Osteocyte (in vitro differentiated cells): ENCODE data around the gene AGT. TPM values are rescaled to one million over a fixed set of nuclear protein-coding genes. Genes with fewer than 3 reads are reported as not detected.

Experiments used
- DNase-seq: peaks from one replicate; pipeline ENCODE4 v3.0.0; 2021; ENCODE audit warnings: mixed read lengths; ENCODE audit not compliant: unreplicated experiment; ENCODE audit errors: extremely low spot score
- H3K27ac Mint-ChIP-seq: one replicate; pipeline ENCODE4 v1.8.0; 2021; ENCODE audit warnings: mild to moderate bottlenecking, mixed read lengths; ENCODE audit not compliant: unreplicated experiment
- H3K27me3 Mint-ChIP-seq: one replicate; pipeline ENCODE4 v1.8.0; 2021; ENCODE audit warnings: mixed read lengths; ENCODE audit not compliant: unreplicated experiment
- H3K36me3 Mint-ChIP-seq: one replicate; pipeline ENCODE4 v1.8.0; 2021; ENCODE audit warnings: mixed read lengths; ENCODE audit not compliant: unreplicated experiment
- H3K4me1 Mint-ChIP-seq: one replicate; pipeline ENCODE4 v1.8.0; 2021; ENCODE audit warnings: mixed read lengths; ENCODE audit not compliant: unreplicated experiment
- H3K4me3 Mint-ChIP-seq: one replicate; pipeline ENCODE4 v1.8.0; 2021; ENCODE audit warnings: mild to moderate bottlenecking, moderate library complexity, mixed read lengths; ENCODE audit not compliant: unreplicated experiment
- H3K9me3 Mint-ChIP-seq: one replicate; pipeline ENCODE4 v1.8.0; 2021; ENCODE audit warnings: mixed read lengths; ENCODE audit not compliant: unreplicated experiment
- total RNA-seq: library from RNA; stranded (reverse); gene quantifications from 2 replicates; pipeline ENCODE4 v1.2.1, GENCODE V29; 2021
- TF ChIP-seq, protein P1 (sequence below): fragments of 200-600 bp; sonication (generic); IDR thresholded peaks from 2 replicates; pipeline ENCODE4 v1.5.0; 2021; ENCODE audit warnings: antibody characterized with exemption, mild to moderate bottlenecking, moderate library complexity

AGT gene
- total RNA-seq, 1 donor from 2014 or later = 25.6 TPM

GRCh38 chr1:230709619-230710542 is 4.0 kb downstream of the AGT start:
- Mint-ChIP-seq H3K36me3 (peaks cover 5% of the 10 kb centered on the region), H3K27ac (no peak overlapping the region), H3K27me3 (peaks cover 2% of the 10 kb centered on the region), H3K4me1 (peaks cover 15% of the 10 kb centered on the region), H3K4me3 (no peak overlapping the region), H3K9me3 (no peaks in the 10 kb centered on the region)
- no peak for DNase-seq
- TF ChIP-seq, protein P1, sequence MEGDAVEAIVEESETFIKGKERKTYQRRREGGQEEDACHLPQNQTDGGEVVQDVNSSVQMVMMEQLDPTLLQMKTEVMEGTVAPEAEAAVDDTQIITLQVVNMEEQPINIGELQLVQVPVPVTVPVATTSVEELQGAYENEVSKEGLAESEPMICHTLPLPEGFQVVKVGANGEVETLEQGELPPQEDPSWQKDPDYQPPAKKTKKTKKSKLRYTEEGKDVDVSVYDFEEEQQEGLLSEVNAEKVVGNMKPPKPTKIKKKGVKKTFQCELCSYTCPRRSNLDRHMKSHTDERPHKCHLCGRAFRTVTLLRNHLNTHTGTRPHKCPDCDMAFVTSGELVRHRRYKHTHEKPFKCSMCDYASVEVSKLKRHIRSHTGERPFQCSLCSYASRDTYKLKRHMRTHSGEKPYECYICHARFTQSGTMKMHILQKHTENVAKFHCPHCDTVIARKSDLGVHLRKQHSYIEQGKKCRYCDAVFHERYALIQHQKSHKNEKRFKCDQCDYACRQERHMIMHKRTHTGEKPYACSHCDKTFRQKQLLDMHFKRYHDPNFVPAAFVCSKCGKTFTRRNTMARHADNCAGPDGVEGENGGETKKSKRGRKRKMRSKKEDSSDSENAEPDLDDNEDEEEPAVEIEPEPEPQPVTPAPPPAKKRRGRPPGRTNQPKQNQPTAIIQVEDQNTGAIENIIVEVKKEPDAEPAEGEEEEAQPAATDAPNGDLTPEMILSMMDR = no peak

DNA sequence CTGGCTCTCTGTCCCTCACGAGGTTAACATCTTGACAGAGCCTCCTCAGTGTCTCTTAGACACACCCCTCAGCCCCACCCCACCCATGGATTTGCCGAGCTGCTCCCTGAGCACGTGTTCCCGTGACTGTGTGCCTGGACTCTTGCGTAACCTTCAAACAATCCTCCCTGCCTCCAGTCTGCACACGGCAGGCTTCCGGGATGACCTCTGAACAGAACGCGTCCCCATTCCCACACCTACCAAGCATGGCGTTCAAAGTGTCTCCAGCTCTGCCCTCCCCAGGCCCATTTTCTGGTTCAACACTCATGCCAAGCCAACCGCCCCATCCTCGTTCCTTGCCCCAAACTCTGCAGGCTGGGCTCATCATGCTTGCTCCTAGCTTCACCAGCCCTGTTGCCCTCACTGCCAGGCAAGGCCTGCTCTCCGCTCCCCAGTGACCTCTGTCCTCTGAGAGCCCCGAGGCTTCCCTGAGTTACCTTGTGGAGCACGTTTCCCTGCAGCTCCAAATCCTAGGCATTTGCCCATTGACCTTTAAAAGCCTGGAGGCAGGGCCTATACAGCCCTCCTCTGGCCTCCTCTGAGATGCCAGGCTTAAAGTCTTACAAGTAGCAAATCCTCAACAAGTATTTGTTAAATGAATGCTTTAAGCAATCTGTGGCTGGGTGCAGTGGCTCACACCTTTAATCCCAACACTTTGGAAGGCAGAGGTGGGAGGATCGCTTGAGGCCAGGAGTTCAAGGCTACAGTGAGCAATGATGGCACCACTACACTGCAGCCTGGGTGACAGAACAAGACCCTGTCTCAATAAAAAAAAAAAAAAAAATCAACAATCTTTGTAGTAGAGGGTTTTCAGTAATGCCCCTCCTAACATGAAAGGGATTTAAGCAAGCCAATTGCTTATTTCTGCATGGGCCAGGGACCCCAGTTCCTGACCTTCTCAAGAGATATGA is 5.0 kb downstream of the AGT start:
- peaks cover 2% of the 10 kb centered on the region for H3K27me3 Mint-ChIP-seq
- H3K27ac Mint-ChIP-seq = no peak overlapping the region
- DNase-seq = no peak
- no peak overlapping the region for H3K4me3 Mint-ChIP-seq
- TF ChIP-seq, protein P1 = no peak
- peaks cover 5% of the 10 kb centered on the region for H3K36me3 Mint-ChIP-seq
- H3K4me1 Mint-ChIP-seq = peaks cover 8% of the 10 kb centered on the region
- no peaks in the 10 kb centered on the region for H3K9me3 Mint-ChIP-seq

GRCh38 chr1:230707732-230708630 is 5.9 kb downstream of the AGT start:
- no peak overlapping the region for H3K27ac Mint-ChIP-seq

DNA sequence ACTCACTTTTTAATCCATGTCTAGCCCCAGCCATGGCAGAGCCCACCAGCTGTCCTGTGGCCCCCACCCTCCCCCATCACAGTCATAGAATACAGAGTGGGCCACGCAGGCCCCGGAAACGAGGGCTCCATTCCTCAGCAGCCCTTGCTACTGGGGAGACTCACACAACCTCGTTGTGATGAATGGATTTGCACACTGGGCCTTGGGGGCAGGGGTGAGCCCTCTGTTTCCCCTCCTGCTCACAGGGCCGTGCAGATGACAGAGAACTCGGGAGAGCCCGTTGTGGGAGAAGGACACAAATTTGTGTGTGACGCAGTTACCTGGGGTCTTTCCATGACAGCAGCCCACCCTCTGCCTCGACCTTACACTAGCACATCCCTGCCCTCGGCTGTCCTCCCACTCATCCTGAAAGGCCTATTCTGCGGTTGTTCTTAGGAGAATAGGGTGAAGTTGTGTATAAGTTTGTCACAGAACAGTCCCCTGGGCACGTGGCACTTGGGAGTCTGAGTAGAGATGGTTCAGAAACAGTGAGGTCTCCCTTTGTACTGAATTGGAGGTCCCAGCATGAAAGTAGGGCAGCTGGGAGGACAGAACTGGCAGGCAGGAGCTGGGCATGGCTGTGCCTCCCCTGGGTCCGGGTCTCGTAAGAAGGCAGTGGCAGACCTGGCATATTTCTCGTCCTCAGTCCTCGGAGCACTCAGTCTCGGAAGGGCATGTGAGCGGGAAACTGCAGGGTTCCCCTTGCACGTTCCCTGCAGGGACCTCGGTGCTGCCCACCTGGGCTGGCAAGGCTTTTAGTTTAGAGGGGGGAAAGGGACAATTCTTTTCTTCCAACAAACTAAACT is 6.8 kb downstream of the AGT start:
- H3K27ac Mint-ChIP-seq = no peak overlapping the region

More at GRCh38 chr1:230707732-230708630, 5.9 kb downstream of the AGT start:
- H3K36me3 Mint-ChIP-seq = peaks cover 5% of the 10 kb centered on the region
- TF ChIP-seq, protein P1 = no peak
- H3K27me3 Mint-ChIP-seq = peaks cover 2% of the 10 kb centered on the region
- peaks cover 3% of the 10 kb centered on the region for H3K4me1 Mint-ChIP-seq
- DNase-seq = no peak
- H3K4me3 Mint-ChIP-seq = no peak overlapping the region
- H3K9me3 Mint-ChIP-seq = no peaks in the 10 kb centered on the region

More for the DNA sequence above, 6.8 kb downstream of the AGT start:
- DNase-seq = no peak
- H3K9me3 Mint-ChIP-seq = no peaks in the 10 kb centered on the region
- H3K4me1 Mint-ChIP-seq = no peaks in the 10 kb centered on the region
- no peak overlapping the region for H3K4me3 Mint-ChIP-seq
- TF ChIP-seq, protein P1 = no peak
- H3K36me3 Mint-ChIP-seq = peaks cover 5% of the 10 kb centered on the region
- peaks cover 2% of the 10 kb centered on the region for H3K27me3 Mint-ChIP-seq
